Peyer's patch (tissue), 4 donors: Measurements from ENCODE around the gene CEP120.

ENCODE experiments used
- CTCF ChIP-seq, 6 experiments: fragments of 450-650 bp in 4 of 6; fragments of 200-600 bp in 2 of 6; sonication (generic) in 1 of 6; IDR thresholded peaks; one replicate each; pipeline ENCODE4 v1.5.1; 2017 to 2019; ENCODE audit warnings: antibody characterized with exemption in 6 of 6, mild to moderate bottlenecking in 3 of 6, moderate library complexity in 1 of 6
- POLR2A ChIP-seq, 2 donors: fragments of 450-650 bp; IDR thresholded peaks; one replicate each; pipeline ENCODE4 v1.5.1; 2017; ENCODE audit warnings: antibody characterized with exemption in 2 of 2, mild to moderate bottlenecking in 2 of 2, moderate library complexity in 2 of 2

GRCh38 chr5:123391009-123391408 lies 32.2 kb downstream of the CEP120 start:
- no peak for TF ChIP-seq CTCF (IDR thresholded peaks at IDR 0.05)
- TF ChIP-seq POLR2A (IDR thresholded peaks at IDR 0.05): no peak
